Mononuclear cell (primary cell): Measurements from ENCODE around the gene ADAMTS7. TPM values are rescaled to one million over a fixed set of nuclear protein-coding genes. Genes with fewer than 3 reads are reported as not detected.
A peak's percentile ranks its signal among the peaks of the same experiment; 100 is the strongest.

Source experiments
- H3K27me3 ChIP-seq: 2 replicates; pipeline ENCODE4 v1.6.0; 2011; ENCODE audit warnings: low read length, control low read depth; ENCODE audit not compliant: insufficient read depth
- H3K4me1 ChIP-seq: 2 replicates; pipeline ENCODE4 v1.5.1; 2011; ENCODE audit warnings: mild to moderate bottlenecking, low read length, control low read depth; ENCODE audit not compliant: insufficient read depth
- H3K4me3 ChIP-seq: 2 replicates; pipeline ENCODE4 v1.5.1; 2011; ENCODE audit warnings: mild to moderate bottlenecking, low read length, moderate library complexity
- H3K9me3 ChIP-seq: 2 replicates; pipeline ENCODE4 v1.5.1; 2011; ENCODE audit warnings: low read depth, mild to moderate bottlenecking, control low read depth, low read length
- total RNA-seq: library from RNA; depleted of rRNA; stranded (reverse); fragments of >200 nt; gene quantifications from one replicate; pipeline ENCODE4 v1.2.3, GENCODE V29; 2012

Gene ADAMTS7
- total RNA-seq, 1 donor = not detected

- H3K9me3 ChIP-seq = no peaks in the 10 kb centered on the region
- no peaks in the 10 kb centered on the region for H3K4me1 ChIP-seq
- no peaks in the 10 kb centered on the region for H3K27me3 ChIP-seq
- H3K4me3 ChIP-seq = no peak overlapping the region
These were observed 27.2 kb upstream of the ADAMTS7 start for GRCh38 chr15:78838489-78838888.

GRCh38 chr15:78837543-78837942, 26.3 kb upstream of the ADAMTS7 start:
- Histone ChIP-seq H3K27me3 (no peaks in the 10 kb centered on the region), H3K4me1 (no peaks in the 10 kb centered on the region), H3K4me3 (no peak overlapping the region), H3K9me3 (no peaks in the 10 kb centered on the region)

- H3K4me1 ChIP-seq = no peaks in the 10 kb centered on the region
- no peaks in the 10 kb centered on the region for H3K27me3 ChIP-seq
These were observed 25.9 kb upstream of the ADAMTS7 start for GRCh38 chr15:78837131-78837530.

GRCh38 chr15:78836333-78836732, 25.1 kb upstream of the ADAMTS7 start:
- H3K27me3 ChIP-seq = no peaks in the 10 kb centered on the region
- H3K4me1 ChIP-seq = no peaks in the 10 kb centered on the region
- H3K9me3 ChIP-seq = no peaks in the 10 kb centered on the region
- H3K4me3 ChIP-seq = no peak overlapping the region

More at GRCh38 chr15:78837131-78837530, 25.9 kb upstream of the ADAMTS7 start:
- Histone ChIP-seq H3K4me3 (no peak overlapping the region), H3K9me3 (no peaks in the 10 kb centered on the region)

- Histone ChIP-seq H3K4me3 (no peak overlapping the region), H3K27me3 (no peaks in the 10 kb centered on the region), H3K9me3 (no peaks in the 10 kb centered on the region), H3K4me1 (no peaks in the 10 kb centered on the region)
These were observed 20.3 kb upstream of the ADAMTS7 start for GRCh38 chr15:78831229-78832207.

GRCh38 chr15:78830514-78831228, 19.4 kb upstream of the ADAMTS7 start:
- H3K27me3 ChIP-seq = no peaks in the 10 kb centered on the region
- no peaks in the 10 kb centered on the region for H3K4me1 ChIP-seq
- H3K9me3 ChIP-seq = no peaks in the 10 kb centered on the region
- H3K4me3 ChIP-seq = no peak overlapping the region

- H3K9me3 ChIP-seq = no peaks in the 10 kb centered on the region
- no peak overlapping the region for H3K4me3 ChIP-seq
- H3K27me3 ChIP-seq = no peaks in the 10 kb centered on the region
- no peaks in the 10 kb centered on the region for H3K4me1 ChIP-seq
These were observed 17.7 kb upstream of the ADAMTS7 start for GRCh38 chr15:78828920-78829319.

GRCh38 chr15:78822514-78822913, 11.2 kb upstream of the ADAMTS7 start:
- Histone ChIP-seq H3K4me3 (no peak overlapping the region), H3K9me3 (no peaks in the 10 kb centered on the region), H3K4me1 (no peaks in the 10 kb centered on the region), H3K27me3 (no peaks in the 10 kb centered on the region)

GRCh38 chr15:78811825-78812183, 540 bp upstream of the ADAMTS7 start:
- Histone ChIP-seq H3K4me1 (peaks cover 16% of the 10 kb centered on the region), H3K9me3 (no peaks in the 10 kb centered on the region), H3K27me3 (peaks cover 49% of the 10 kb centered on the region), H3K4me3 (no peak overlapping the region)

GRCh38 chr15:78810362-78811123, 721 bp downstream of the ADAMTS7 start:
- Histone ChIP-seq H3K27me3 (peaks cover 49% of the 10 kb centered on the region), H3K4me3 (peak overlapping the region; percentile 32), H3K9me3 (no peaks in the 10 kb centered on the region), H3K4me1 (peaks cover 16% of the 10 kb centered on the region)

- no peaks in the 10 kb centered on the region for H3K9me3 ChIP-seq
- H3K27me3 ChIP-seq = peaks cover 49% of the 10 kb centered on the region
- no peak overlapping the region for H3K4me3 ChIP-seq
- H3K4me1 ChIP-seq = peaks cover 16% of the 10 kb centered on the region
These were observed 1.3 kb downstream of the ADAMTS7 start for GRCh38 chr15:78810003-78810361.

- peaks cover 41% of the 10 kb centered on the region for H3K27me3 ChIP-seq
- H3K9me3 ChIP-seq = no peaks in the 10 kb centered on the region
- H3K4me3 ChIP-seq = no peak overlapping the region
- peaks cover 16% of the 10 kb centered on the region for H3K4me1 ChIP-seq
These were observed 2.7 kb downstream of the ADAMTS7 start for GRCh38 chr15:78808550-78808949.

GRCh38 chr15:78807359-78807758, 3.9 kb downstream of the ADAMTS7 start:
- peaks cover 31% of the 10 kb centered on the region for H3K27me3 ChIP-seq
- no peaks in the 10 kb centered on the region for H3K9me3 ChIP-seq
- H3K4me1 ChIP-seq = peaks cover 16% of the 10 kb centered on the region
- H3K4me3 ChIP-seq = no peak overlapping the region

GRCh38 chr15:78804391-78804792, 6.9 kb downstream of the ADAMTS7 start:
- Histone ChIP-seq H3K4me3 (no peak overlapping the region), H3K9me3 (no peaks in the 10 kb centered on the region), H3K27me3 (peaks cover 9% of the 10 kb centered on the region), H3K4me1 (no peaks in the 10 kb centered on the region)

GRCh38 chr15:78800806-78801205, 10.5 kb downstream of the ADAMTS7 start:
- Histone ChIP-seq H3K9me3 (no peaks in the 10 kb centered on the region), H3K4me3 (no peak overlapping the region), H3K4me1 (no peaks in the 10 kb centered on the region), H3K27me3 (no peaks in the 10 kb centered on the region)
